Naive B cell (primary cell): ENCODE results near the gene RANBP9. TPM values are rescaled to one million over a fixed set of nuclear protein-coding genes. Genes with fewer than 3 reads are reported as not detected.

ENCODE experiments used
- ATAC-seq, 2 donors: fragments of 150-1000 bp; cut with Tn5 transposase; 2 replicates each; pipeline ENCODE4 v1.10.0; 2021; ENCODE audit warnings: low read depth in 2 of 2, mild to moderate bottlenecking in 2 of 2, moderate library complexity in 2 of 2
- DNase-seq: peaks from one replicate; pipeline ENCODE4 v3.0.0; 2022
- H3K27ac Mint-ChIP-seq, 6 donors: one replicate each; pipeline ENCODE4 v1.8.0; 2020 to 2022; ENCODE audit warnings: mild to moderate bottlenecking in 6 of 6, mixed read lengths in 6 of 6, moderate library complexity in 5 of 6, inconsistent platforms in 2 of 6
- H3K27me3 Mint-ChIP-seq, 3 donors: one replicate each; pipeline ENCODE4 v1.8.0; 2021 to 2022; ENCODE audit warnings: mixed read lengths in 3 of 3, mild to moderate bottlenecking in 1 of 3
- H3K36me3 Mint-ChIP-seq, 2 donors: one replicate each; pipeline ENCODE4 v1.8.0; 2020 to 2022; ENCODE audit warnings: mixed read lengths in 2 of 2, inconsistent platforms in 1 of 2, mild to moderate bottlenecking in 1 of 2
- H3K4me1 Mint-ChIP-seq, 3 donors: one replicate each; pipeline ENCODE4 v1.8.0; 2020 to 2022; ENCODE audit warnings: mixed read lengths in 3 of 3, inconsistent platforms in 1 of 3, mild to moderate bottlenecking in 1 of 3, moderate library complexity in 1 of 3
- H3K4me3 Mint-ChIP-seq, 8 donors: one replicate each; pipeline ENCODE4 v1.8.0; 2020 to 2022; ENCODE audit warnings: mild to moderate bottlenecking in 8 of 8, mixed read lengths in 8 of 8, moderate library complexity in 8 of 8, inconsistent platforms in 2 of 8
- H3K9me3 Mint-ChIP-seq, 7 donors: one replicate each; pipeline ENCODE4 v1.8.0; 2020 to 2022; ENCODE audit warnings: mixed read lengths in 7 of 7, mild to moderate bottlenecking in 5 of 7, inconsistent platforms in 2 of 7, moderate library complexity in 1 of 7
- polyA plus RNA-seq, 6 donors: library from polyadenylated mRNA; unstranded; fragments of 300-500 nt; fragmentation: Illumina TruSeq; gene quantifications; one replicate each; pipeline ENCODE4 v1.2.3, GENCODE V29; 2021; ENCODE audit warnings: low read depth in 6 of 6

Gene RANBP9
- polyA plus RNA-seq, 6 donors from 2014 or later = 2.2 to 5.0 (median 3.3) TPM

DNA sequence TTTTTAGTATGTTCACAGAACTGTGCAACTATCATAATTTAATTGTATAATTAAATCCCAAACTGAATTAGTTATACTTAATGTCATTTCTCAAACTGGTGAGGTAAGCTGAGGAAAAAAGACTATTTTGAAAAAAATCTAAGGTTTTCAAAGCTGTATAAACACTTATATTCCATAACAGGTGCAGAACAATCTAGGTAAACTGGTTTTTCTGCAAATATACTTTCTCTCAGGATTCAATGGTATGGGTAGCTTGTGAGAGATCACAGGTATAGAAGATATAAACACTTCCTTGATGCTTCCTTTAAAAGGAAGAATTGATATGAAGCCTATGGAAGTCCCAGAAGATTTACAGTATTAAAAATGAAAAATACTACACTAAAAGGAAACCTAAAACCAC, 62.8 kb downstream of the RANBP9 start:
- H3K4me3 Mint-ChIP-seq = no peak overlapping the region
- H3K4me1 Mint-ChIP-seq = peaks cover 2 to 11% (median 10%) of the 10 kb centered on the region in 3 donors
- H3K36me3 Mint-ChIP-seq = peaks cover 9 to 12% of the 10 kb centered on the region in 2 donors
- H3K27ac Mint-ChIP-seq = no peak overlapping the region
- ATAC-seq (no peak), DNase-seq (no peak)
- H3K27me3 Mint-ChIP-seq = no peaks in the 10 kb centered on the region
- H3K9me3 Mint-ChIP-seq = no peaks in the 10 kb centered on the region

DNA sequence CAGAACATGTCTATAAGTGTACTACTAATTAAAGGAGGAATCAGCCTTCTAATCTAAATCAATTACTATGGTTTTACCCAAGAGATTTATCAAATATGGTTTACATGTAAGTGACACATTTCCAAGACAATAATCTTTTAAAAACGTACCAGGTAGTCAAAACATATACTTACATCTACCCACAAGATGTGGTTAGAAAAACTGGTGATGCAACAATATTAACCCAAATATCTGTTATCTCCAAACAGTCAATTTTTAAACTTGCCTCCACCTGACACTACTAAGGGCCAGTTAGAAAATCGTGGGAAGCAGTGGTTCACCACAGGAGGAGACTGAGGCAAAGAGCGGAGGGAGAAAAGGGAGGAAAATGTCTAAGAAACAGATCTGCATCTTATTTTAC, 68.5 kb downstream of the RANBP9 start:
- Mint-ChIP-seq H3K9me3 (no peaks in the 10 kb centered on the region), H3K27me3 (no peaks in the 10 kb centered on the region), H3K27ac (no peak overlapping the region), H3K4me1 (peaks cover 0 to 5% (median 0%) of the 10 kb centered on the region in 3 donors), H3K36me3 (peaks cover 10 to 14% of the 10 kb centered on the region in 2 donors), H3K4me3 (peak overlapping the region in 1 of 8 donors; percentile 56)
- ATAC-seq (no peak), DNase-seq (no peak)

DNA sequence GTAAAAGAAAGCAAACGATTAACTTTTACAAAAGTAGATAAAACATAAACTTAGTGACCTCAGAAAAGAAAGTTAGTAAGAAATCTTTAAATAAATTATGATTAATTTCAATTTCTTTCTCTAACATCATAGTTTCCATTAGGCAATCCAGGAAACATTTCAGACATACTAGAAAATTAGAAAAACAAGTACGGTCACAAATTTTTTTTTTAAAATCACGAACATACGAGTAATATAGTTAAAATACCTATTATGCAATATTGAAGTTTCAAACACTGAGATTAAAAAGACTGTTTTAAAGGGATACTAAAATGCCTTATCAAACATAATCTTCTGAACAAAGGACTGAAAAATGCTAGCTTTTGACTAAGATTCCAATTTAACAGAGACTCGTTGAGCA, 70.3 kb downstream of the RANBP9 start:
- H3K27me3 Mint-ChIP-seq = no peaks in the 10 kb centered on the region
- H3K27ac Mint-ChIP-seq = no peak overlapping the region
- DNase-seq = no peak
- H3K36me3 Mint-ChIP-seq = peaks cover 18 to 30% of the 10 kb centered on the region in 2 donors
- no peak overlapping the region for H3K4me3 Mint-ChIP-seq
- H3K4me1 Mint-ChIP-seq = peaks cover 0 to 6% (median 0%) of the 10 kb centered on the region in 3 donors
- no peaks in the 10 kb centered on the region for H3K9me3 Mint-ChIP-seq
- ATAC-seq = no peak

DNA sequence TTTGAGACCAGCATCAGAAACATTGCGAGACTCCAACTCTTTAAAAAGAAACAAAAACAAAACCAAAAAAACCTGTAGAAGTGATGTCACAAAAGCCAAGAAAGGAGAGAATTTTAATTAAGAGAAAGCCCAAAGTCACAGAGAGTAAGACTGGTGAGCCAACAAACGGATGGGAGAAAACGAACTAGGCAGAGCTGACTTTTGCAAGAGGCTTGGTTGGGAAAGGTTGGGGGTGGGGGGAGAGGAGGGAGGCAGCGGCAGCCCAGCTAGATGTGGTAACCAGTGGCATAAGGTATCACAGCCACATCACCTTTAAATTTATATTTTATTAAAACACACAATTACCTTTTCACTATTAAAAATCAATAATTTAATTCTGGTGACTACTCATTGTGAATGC, 73.0 kb downstream of the RANBP9 start:
- ATAC-seq (no peak), DNase-seq (no peak)
- peak overlapping the region in 1 of 6 donors; percentile 52 for H3K27ac Mint-ChIP-seq
- H3K4me3 Mint-ChIP-seq = no peak overlapping the region
- H3K27me3 Mint-ChIP-seq = no peaks in the 10 kb centered on the region
- no peaks in the 10 kb centered on the region for H3K9me3 Mint-ChIP-seq
- H3K4me1 Mint-ChIP-seq = peaks cover 0 to 6% (median 0%) of the 10 kb centered on the region in 3 donors
- peaks cover 30 to 31% of the 10 kb centered on the region in 2 donors for H3K36me3 Mint-ChIP-seq

DNA sequence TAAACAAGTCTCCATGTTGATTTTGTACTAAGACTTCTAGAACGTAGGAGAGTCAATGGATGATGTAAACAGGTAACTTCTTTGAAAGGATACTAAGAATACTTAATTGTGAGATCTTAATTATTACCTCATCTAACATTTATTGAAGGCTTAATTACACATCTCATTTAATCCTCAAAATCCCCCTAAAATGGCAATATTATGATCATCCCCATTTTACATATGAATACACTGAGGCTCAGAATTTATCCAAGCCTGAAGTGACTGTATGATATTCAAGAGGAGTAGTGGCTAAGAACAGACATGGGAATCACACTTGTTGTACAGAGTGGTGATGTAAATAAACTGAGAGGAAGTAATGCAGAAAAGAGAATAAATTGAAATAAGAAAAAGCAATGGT, 73.6 kb downstream of the RANBP9 start:
- DNase-seq (no peak), ATAC-seq (no peak)
- Mint-ChIP-seq H3K4me1 (peaks cover 0 to 6% (median 0%) of the 10 kb centered on the region in 3 donors), H3K9me3 (no peaks in the 10 kb centered on the region), H3K27me3 (no peaks in the 10 kb centered on the region), H3K36me3 (peaks cover 26 to 31% of the 10 kb centered on the region in 2 donors), H3K27ac (peak overlapping the region in 3 of 6 donors; percentile 42 to 77 (median 52)), H3K4me3 (no peak overlapping the region)

DNA sequence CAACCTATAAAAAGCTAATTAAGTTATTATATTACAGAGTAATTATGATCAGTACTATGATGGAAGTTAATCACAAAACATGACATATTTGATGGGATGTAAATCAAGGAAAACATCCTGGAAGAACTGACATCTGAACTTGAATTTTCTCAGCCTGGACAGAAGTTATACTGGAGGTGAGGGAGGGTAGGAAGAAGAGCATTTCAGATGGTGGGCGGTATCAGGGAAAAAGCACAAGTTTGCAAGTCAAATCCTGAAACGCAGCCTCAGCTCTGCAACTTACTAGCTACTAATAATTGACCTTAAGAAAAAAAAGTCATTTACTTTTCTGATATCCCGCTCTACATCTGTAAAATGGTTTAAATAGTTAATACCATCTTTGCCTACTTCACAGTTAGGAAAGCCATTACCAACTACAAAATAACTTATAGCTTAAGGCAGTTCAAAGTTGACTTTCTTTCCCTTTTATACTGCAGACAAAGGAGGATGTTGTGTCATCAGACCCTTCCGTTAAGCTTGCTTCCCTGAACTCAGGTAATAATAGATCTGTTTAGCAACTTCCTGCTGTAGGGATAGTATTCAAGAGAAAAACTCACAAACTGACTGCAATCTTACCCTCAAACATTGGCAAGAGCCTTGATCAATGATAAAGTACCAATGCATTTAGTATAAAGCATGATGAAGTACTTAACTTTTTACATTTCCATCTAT, 75.5 kb downstream of the RANBP9 start:
- DNase-seq (no peak), ATAC-seq (no peak)
- H3K36me3 Mint-ChIP-seq = peaks cover 24 to 31% of the 10 kb centered on the region in 2 donors
- H3K27ac Mint-ChIP-seq = peak overlapping the region in 2 of 6 donors; percentile 3 to 75
- peaks cover 0 to 6% (median 0%) of the 10 kb centered on the region in 3 donors for H3K4me1 Mint-ChIP-seq
- no peaks in the 10 kb centered on the region for H3K9me3 Mint-ChIP-seq
- no peak overlapping the region for H3K4me3 Mint-ChIP-seq
- no peaks in the 10 kb centered on the region for H3K27me3 Mint-ChIP-seq

DNA sequence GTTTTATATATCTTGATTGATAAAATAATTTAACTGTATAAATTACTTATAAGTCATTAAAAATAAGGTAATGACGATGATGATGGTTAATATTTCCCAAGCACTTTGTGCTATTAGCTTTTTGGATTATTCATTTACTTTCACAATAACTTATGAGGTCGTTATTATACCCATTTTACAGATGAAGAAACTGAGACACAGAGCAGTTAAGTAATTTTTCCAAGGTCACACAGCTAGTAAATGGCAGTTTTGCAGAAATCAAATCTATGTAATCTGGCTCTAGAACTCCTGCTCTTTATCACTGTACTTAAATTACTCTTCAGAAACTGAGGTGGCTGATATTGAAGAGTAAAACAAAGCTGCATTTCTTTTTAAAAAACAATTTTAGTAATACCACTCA, 78.3 kb downstream of the RANBP9 start:
- Mint-ChIP-seq H3K9me3 (no peaks in the 10 kb centered on the region), H3K4me1 (peaks cover 0 to 12% (median 0%) of the 10 kb centered on the region in 3 donors), H3K27me3 (no peaks in the 10 kb centered on the region), H3K27ac (no peak overlapping the region), H3K4me3 (no peak overlapping the region), H3K36me3 (peaks cover 18 to 27% of the 10 kb centered on the region in 2 donors)
- ATAC-seq (no peak), DNase-seq (no peak)

DNA sequence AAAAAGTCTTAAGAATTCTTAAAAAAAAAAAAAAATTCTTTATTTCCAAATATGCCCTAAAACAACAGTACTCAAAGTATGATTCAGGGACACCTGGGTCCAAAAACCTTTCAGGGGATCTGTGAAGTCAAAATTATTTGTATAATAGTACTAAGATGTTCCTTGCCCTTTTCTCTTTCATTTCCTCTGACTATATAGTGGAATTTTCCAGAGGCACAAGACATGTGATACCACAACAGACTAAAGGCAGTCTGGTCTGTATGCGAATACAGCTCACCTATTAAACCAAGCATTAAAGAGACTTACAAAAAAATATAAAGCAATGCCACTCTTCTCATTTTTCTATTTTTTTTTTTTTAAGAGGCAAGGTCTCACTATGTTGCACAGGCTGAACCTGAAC, 81.1 kb downstream of the RANBP9 start:
- Mint-ChIP-seq H3K36me3 (peaks cover 0 to 16% of the 10 kb centered on the region in 2 donors), H3K27ac (no peak overlapping the region), H3K27me3 (no peaks in the 10 kb centered on the region), H3K4me3 (no peak overlapping the region), H3K9me3 (no peaks in the 10 kb centered on the region), H3K4me1 (peaks cover 0 to 6% (median 0%) of the 10 kb centered on the region in 3 donors)
- DNase-seq (no peak), ATAC-seq (no peak)

DNA sequence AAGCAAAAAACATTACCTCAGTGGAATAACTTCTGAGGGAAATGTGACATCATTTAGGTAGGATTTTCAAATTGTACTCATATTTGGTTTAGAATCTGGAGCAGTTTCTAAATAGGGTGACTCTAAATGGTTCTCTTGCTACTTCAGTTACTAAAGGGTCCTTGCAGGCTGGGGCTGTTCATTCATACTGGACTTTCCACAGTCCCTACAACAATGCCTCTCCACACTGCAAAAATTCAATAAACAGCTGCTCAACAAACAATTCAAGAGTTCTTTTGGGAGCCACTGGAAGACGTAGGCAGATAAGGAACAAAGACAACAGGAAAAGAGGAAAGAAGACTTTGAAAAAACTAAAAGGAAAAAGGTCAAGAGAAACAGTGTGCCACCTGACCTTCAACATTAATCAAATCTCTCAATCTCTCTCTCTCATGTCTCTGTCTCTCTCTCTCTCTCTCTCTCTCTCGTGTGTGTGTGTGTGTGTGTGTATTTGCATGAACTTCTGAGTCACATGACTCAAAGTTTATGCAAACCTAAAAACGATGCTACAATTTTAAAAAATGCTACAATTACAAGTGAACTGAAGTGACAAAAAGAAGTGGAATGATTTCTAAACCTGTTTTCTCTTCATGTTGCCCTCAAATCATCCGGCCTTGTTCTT, 82.0 kb downstream of the RANBP9 start:
- Mint-ChIP-seq H3K4me1 (peaks cover 0 to 6% (median 0%) of the 10 kb centered on the region in 3 donors), H3K9me3 (no peaks in the 10 kb centered on the region), H3K27me3 (no peaks in the 10 kb centered on the region), H3K36me3 (peaks cover 0 to 7% of the 10 kb centered on the region in 2 donors), H3K4me3 (no peak overlapping the region), H3K27ac (peak overlapping the region in 1 of 6 donors; percentile 89)
- ATAC-seq (no peak), DNase-seq (no peak)

DNA sequence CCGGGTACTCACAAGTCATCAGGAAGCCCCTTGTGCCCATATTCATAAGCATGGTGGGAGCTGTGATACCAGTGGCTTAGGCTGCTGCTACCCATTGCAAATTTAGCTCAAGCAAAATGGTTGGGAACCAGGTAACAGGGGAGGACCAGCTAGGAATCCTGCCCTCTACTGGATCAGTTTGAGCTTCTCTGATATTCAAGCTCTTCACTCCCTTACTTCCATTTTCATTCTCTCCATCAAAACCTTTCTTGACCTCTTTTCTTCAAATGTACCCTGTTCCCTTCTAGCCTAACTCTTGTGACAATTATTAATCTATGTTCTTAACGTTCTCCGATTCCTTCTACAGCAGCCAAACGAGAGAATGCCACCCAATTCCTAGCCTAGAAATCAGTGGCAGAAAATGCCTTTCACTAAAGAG, 86.8 kb downstream of the RANBP9 start:
- Mint-ChIP-seq H3K9me3 (no peaks in the 10 kb centered on the region), H3K4me3 (no peak overlapping the region), H3K36me3 (peaks cover 8 to 11% of the 10 kb centered on the region in 2 donors), H3K27me3 (no peaks in the 10 kb centered on the region), H3K27ac (peak overlapping the region in 5 of 6 donors; percentile 2 to 74 (median 35)), H3K4me1 (peaks cover 0 to 4% (median 0%) of the 10 kb centered on the region in 3 donors)
- DNase-seq (peak; percentile 33), ATAC-seq (peak; percentile 80 to 89)

DNA sequence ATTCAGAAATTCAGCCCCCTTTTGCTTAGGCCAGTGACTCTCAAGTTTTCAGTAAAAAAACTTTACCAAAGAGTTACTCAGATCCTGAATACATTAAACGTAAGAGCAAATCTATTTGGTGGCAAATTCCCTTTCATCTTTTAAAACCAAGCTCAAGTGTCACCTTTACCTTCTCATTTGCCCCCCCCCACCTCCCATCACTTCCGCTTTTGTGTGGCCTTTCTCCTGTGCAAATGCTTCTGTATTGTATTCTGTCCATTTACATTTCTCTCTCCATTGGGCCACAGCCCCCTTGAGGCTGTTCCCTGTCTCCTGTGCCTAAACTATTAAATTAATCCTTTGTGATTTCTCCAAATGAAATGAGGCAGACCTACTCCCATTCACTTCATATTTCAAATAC, 94.6 kb downstream of the RANBP9 start:
- Mint-ChIP-seq H3K27me3 (no peaks in the 10 kb centered on the region), H3K4me3 (peak overlapping the region; percentile 50 to 98 (median 96)), H3K9me3 (no peaks in the 10 kb centered on the region), H3K36me3 (peaks cover 6 to 10% of the 10 kb centered on the region in 2 donors), H3K27ac (peak overlapping the region in 5 of 6 donors; percentile 21 to 86 (median 39)), H3K4me1 (peaks cover 27 to 29% (median 27%) of the 10 kb centered on the region in 3 donors)
- no peak for ATAC-seq
- DNase-seq = no peak

DNA sequence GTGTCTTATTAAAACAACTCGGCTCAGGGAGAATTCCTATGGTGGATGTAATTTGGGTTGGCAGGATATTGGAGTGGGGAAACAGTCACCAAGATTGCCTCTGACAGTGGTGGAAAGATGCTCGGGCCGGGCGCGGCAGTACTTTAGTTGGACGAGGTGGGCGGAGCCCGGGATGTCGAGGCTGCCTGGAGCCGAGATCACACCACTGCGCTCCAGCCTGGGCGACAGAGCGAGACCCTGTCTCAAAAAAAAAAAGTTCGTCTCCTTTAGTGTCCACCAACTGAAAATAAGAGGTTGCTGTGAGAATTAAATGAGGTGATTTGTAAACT, 95.9 kb downstream of the RANBP9 start:
- Mint-ChIP-seq H3K27ac (peak overlapping the region; percentile 93 to 98 (median 98)), H3K4me3 (peak overlapping the region; percentile 94 to 99 (median 98)), H3K36me3 (peaks cover 6 to 10% of the 10 kb centered on the region in 2 donors), H3K27me3 (no peaks in the 10 kb centered on the region), H3K9me3 (no peaks in the 10 kb centered on the region), H3K4me1 (peaks cover 27 to 31% (median 27%) of the 10 kb centered on the region in 3 donors)
- ATAC-seq (peak; percentile 8 to 17), DNase-seq (no peak)

DNA sequence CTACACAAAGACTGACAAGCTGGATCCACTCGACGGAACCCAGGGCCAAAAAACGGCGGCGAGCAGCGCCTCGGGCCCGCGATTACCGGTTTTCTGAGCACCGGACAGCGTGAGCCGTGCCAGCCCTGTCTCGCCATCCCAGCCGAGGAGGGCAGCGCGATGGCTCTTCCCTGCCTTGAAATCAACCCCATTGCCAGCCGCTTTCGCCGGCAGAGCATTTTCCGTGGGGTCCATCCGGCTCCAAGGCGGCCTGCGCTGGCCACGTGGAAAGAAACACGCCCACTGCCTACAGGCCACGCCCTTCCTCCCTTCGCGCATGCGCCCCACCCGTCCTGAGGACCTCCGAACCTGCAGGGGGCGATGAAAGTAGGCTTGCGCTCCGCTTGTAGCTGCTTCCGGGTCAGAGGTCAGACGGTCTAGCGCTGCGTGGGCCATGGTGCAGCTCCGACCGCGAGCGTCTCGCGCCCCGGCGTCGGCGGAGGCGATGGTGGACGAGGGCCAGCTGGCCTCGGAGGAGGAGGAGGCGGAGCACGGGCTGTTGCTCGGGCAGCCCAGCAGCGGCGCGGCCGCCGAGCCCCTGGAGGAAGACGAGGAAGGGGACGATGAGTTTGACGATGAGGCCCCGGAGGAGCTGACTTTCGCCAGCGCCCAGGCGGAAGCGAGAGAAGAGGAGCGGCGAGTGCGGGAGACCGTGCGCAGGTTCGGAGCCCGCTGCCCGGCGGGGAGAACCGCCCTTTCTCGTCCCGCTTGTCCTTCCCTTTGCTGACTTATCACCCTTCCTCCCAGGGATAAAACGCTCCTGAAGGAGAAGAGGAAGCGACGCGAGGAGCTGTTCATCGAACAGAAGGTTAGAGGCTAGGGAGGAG, 96.5 kb downstream of the RANBP9 start, which contains the start of gene NOL7:
NOL7 (plus strand) TSS at position 410 of the 866 bp plus-strand sequence; CDS start at position 434, 24 bp downstream.
- peak within 1 kb of the TSS; percentile 94 to 99 (median 98) for H3K4me3 Mint-ChIP-seq

More for the DNA sequence above, 96.5 kb downstream of the RANBP9 start, which contains the start of gene NOL7:
- Mint-ChIP-seq H3K9me3 (no peaks in the 10 kb centered on the region), H3K4me1 (peaks cover 27 to 32% (median 27%) of the 10 kb centered on the region in 3 donors), H3K27ac (peak within 1 kb of the TSS; percentile 93 to 98 (median 98)), H3K36me3 (peaks cover 6 to 10% of the 10 kb centered on the region in 2 donors), H3K27me3 (no peaks in the 10 kb centered on the region)
- ATAC-seq (peak; percentile 91), DNase-seq (peak; percentile 98)
